K562 (cell line): ENCODE data around the gene GARIN5B. TPM values are rescaled to one million over a fixed set of nuclear protein-coding genes. Genes with fewer than 3 reads are reported as not detected.

Experiments
- GATA2 ChIP-seq: sonication (generic); formaldehyde crosslinking; IDR thresholded peaks from 2 replicates; pipeline ENCODE4 v1.4.0; 2020; ENCODE audit warnings: mild to moderate bottlenecking, missing genetic modification reagents
- GTF2A2 ChIP-seq: IDR thresholded peaks from 2 replicates; pipeline ENCODE4 v1.6.1; 2016; ENCODE audit warnings: mild to moderate bottlenecking, missing genetic modification characterization, missing compliant biosample characterization
- KAT2B ChIP-seq: IDR thresholded peaks from one replicate; pipeline ENCODE4 v1.6.1; 2012; ENCODE audit warnings: low read depth, mild to moderate bottlenecking, control low read depth, inconsistent platforms, low read length, moderate library complexity
- KDM4B ChIP-seq, 2 experiments: fragments of 450-650 bp in 1 of 2; sonication (generic) in 1 of 2; IDR thresholded peaks; 2 replicates each; pipeline ENCODE4 v1.6.1; 2016 to 2017; ENCODE audit warnings: borderline replicate concordance in 2 of 2, antibody characterized with exemption in 1 of 2, low read depth in 1 of 2, mild to moderate bottlenecking in 1 of 2
- MBD2 ChIP-seq: sonication (generic); IDR thresholded peaks from 2 replicates; pipeline ENCODE4 v1.6.1; 2016; ENCODE audit warnings: low read depth, borderline replicate concordance
- MEF2A ChIP-seq: IDR thresholded peaks from 2 replicates; pipeline ENCODE4 v1.6.1; 2011; ENCODE audit warnings: low read depth, mild to moderate bottlenecking, low read length, moderate library complexity; ENCODE audit not compliant: control insufficient read depth
- POLR2AphosphoS5 ChIP-seq: IDR thresholded peaks from 2 replicates; pipeline ENCODE4 v1.6.1; 2011; ENCODE audit warnings: mild to moderate bottlenecking, low read depth, low read length, moderate library complexity; ENCODE audit not compliant: control insufficient read depth, insufficient read depth
- RNF2 ChIP-seq: sonication (generic); IDR thresholded peaks from 2 replicates; pipeline ENCODE4 v1.6.1; 2016
- STAT6 ChIP-seq: sonication (generic); formaldehyde crosslinking; IDR thresholded peaks from 2 replicates; pipeline ENCODE4 v1.8.1; 2023; ENCODE audit warnings: mild to moderate bottlenecking, missing genetic modification reagents
- THAP7 ChIP-seq: fragments of 250-450 bp; sonication (Bioruptor Pico); IDR thresholded peaks from 2 replicates; pipeline ENCODE4 v1.5.0; 2021
- ZBTB11 ChIP-seq, 3 experiments: fragments of 200-800 bp in 1 of 3; fragments of 250-450 bp in 1 of 3; fragments of 450-650 bp in 1 of 3; sonication (Bioruptor Pico) in 1 of 3; sonication (Bioruptor generic) in 1 of 3; formaldehyde crosslinking in 1 of 3; IDR thresholded peaks; 2 replicates each; pipeline versions ENCODE4 v1.6.1 to v1.8.0; 2016 to 2022; ENCODE audit warnings: mild to moderate bottlenecking in 2 of 3, missing genetic modification characterization in 2 of 3, missing compliant biosample characterization in 1 of 3, moderate library complexity in 1 of 3
- ZNF263 ChIP-seq: sonication (generic); formaldehyde crosslinking; IDR thresholded peaks from 2 replicates; pipeline ENCODE4 v1.8.0; 2022; ENCODE audit warnings: mild to moderate bottlenecking, missing genetic modification reagents, borderline replicate concordance
- ZNF589 ChIP-seq: fragments of 200-800 bp; sonication (Bioruptor generic); IDR thresholded peaks from 2 replicates; pipeline ENCODE4 v1.6.1; 2016; ENCODE audit warnings: low read depth, missing genetic modification characterization, missing compliant biosample characterization
- ZNF778 ChIP-seq: fragments of 450-650 bp; formaldehyde crosslinking; IDR thresholded peaks from 2 replicates; pipeline ENCODE4 v1.4.0; 2020; ENCODE audit warnings: mild to moderate bottlenecking, moderate library complexity
- ZNF785 ChIP-seq: fragments of 250-450 bp; sonication (Bioruptor Pico); IDR thresholded peaks from 2 replicates; pipeline ENCODE4 v1.4.0; 2020; ENCODE audit warnings: mild to moderate bottlenecking
- polyA plus RNA-seq, 8 experiments: library from polyadenylated mRNA; depleted of rRNA in 4 of 8; stranded (reverse) in 5 of 8; unstranded in 3 of 8; fragments of >200 nt; fragmentation: Nextera tagmentation in 2 of 8; fragmentation: Illumina TruSeq in 1 of 8; extraction: Ambion mirVana in 2 of 8; extraction: Trizol in 1 of 8; gene quantifications; 2 replicates each; pipeline versions ENCODE4 v1.2.1 to v1.2.3, GENCODE V29; 2011 to 2014; ENCODE audit warnings: inconsistent platforms in 1 of 8, missing spikeins in 1 of 8
- total RNA-seq, 7 experiments: library from RNA; depleted of rRNA in 6 of 7; stranded (reverse); fragments of >200 nt in 6 of 7; fragmentation: Illumina TruSeq in 2 of 7; extraction: Trizol in 2 of 7; gene quantifications; 2 replicates each; pipeline versions ENCODE4 v1.2.1 to v1.2.3, GENCODE V29; 2011 to 2021; ENCODE audit warnings: low replicate concordance in 1 of 7
- TF ChIP-seq, protein P1 (sequence below), 2 experiments: fragments of 450-650 bp in 1 of 2; IDR thresholded peaks; 2 replicates each; pipeline ENCODE4 v1.6.1; 2011 to 2017; ENCODE audit warnings: low read depth in 2 of 2, antibody characterized with exemption in 1 of 2, borderline replicate concordance in 1 of 2, low read length in 1 of 2, mild to moderate bottlenecking in 1 of 2, mixed read lengths in 1 of 2; ENCODE audit not compliant: control insufficient read depth in 1 of 2

The GARIN5B gene
- total and polyA plus RNA-seq, 9 of the 15 experiments (the other 6 are each of a cell fraction or from before 2014, with no cell fraction given): not detected

- TF ChIP-seq GATA2 (CRISPR knock-in tag) (no peak), ZNF589 (CRISPR knock-in tag) (no peak), ZNF785 (CRISPR knock-in tag) (no peak), KDM4B (IDR thresholded peaks at IDR 0.05; ENCODE audit: borderline replicate concordance in 2 of 2, low read depth in 1 of 2) (no peak), ZNF778 (CRISPR knock-in tag) (no peak), STAT6 (no peak), MEF2A (no peak), KAT2B (no peak), RNF2 (no peak), ZBTB11 (CRISPR knock-in tag; IDR thresholded peaks at IDR 0.05) (no peak), MBD2 (no peak), GTF2A2 (no peak), POLR2AphosphoS5 (peak; percentile 85), THAP7 (no peak), ZNF263 (CRISPR knock-in tag) (peak; percentile 83)
- TF ChIP-seq, protein P1, sequence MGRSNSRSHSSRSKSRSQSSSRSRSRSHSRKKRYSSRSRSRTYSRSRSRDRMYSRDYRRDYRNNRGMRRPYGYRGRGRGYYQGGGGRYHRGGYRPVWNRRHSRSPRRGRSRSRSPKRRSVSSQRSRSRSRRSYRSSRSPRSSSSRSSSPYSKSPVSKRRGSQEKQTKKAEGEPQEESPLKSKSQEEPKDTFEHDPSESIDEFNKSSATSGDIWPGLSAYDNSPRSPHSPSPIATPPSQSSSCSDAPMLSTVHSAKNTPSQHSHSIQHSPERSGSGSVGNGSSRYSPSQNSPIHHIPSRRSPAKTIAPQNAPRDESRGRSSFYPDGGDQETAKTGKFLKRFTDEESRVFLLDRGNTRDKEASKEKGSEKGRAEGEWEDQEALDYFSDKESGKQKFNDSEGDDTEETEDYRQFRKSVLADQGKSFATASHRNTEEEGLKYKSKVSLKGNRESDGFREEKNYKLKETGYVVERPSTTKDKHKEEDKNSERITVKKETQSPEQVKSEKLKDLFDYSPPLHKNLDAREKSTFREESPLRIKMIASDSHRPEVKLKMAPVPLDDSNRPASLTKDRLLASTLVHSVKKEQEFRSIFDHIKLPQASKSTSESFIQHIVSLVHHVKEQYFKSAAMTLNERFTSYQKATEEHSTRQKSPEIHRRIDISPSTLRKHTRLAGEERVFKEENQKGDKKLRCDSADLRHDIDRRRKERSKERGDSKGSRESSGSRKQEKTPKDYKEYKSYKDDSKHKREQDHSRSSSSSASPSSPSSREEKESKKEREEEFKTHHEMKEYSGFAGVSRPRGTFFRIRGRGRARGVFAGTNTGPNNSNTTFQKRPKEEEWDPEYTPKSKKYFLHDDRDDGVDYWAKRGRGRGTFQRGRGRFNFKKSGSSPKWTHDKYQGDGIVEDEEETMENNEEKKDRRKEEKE (IDR thresholded peaks at IDR 0.05; ENCODE audit: borderline replicate concordance in 1 of 2, control insufficient read depth in 1 of 2, low read depth in 2 of 2, low read length in 1 of 2): no peak
Observed at GRCh38 chr19:55339889-55340783, 22.9 kb downstream of the GARIN5B start (continued).
